Fibroblast of mammary gland (primary cell): Measurements from ENCODE around the gene TMEM131.
"Not testable (repeated sequence)": the region's sequence is repeated elsewhere in the genome, so short reads cannot be mapped to it uniquely, and the experiment has no call there.

ENCODE experiments used
- DNase-seq: peaks from one replicate; pipeline ENCODE4 v3.0.0-alpha.2; 2010; ENCODE audit warnings: low read depth
- H3K4me3 ChIP-seq: 2 replicates; pipeline ENCODE4 v1.5.1; 2011; ENCODE audit warnings: low read depth, mild to moderate bottlenecking, low read length, moderate library complexity; ENCODE audit not compliant: control insufficient read depth
- CTCF ChIP-seq: conservative IDR thresholded peaks from 2 replicates; pipeline ENCODE4 v1.5.1; 2011; ENCODE audit warnings: low read depth, low read length, inconsistent platforms; ENCODE audit not compliant: control insufficient read depth, insufficient read depth

The TMEM131 gene

GRCh38 chr2:97918818-97919217 is 76.9 kb downstream of the TMEM131 start:
- DNase-seq = no peak
- H3K4me3 ChIP-seq = no peak overlapping the region
- no peak for TF ChIP-seq CTCF

DNA sequence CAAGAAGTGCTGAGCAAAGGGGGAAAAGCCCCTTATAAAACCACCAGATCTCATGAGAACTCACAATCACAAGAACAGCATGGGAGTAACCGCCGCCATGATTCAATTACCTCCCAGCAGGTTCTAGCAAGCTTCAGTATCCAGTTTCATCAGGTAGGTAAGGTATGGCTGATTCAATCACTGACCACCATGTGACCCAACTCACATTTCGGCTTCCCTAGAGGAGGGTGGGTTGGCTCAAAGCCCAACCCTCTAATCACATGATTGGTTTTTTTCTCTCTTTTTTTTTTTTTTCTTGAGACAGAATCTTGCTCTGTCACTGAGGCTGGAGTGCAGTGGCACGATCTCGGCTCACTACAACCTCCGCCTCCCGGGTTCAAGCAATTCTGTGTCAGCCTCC is 78.1 kb downstream of the TMEM131 start:
- DNase-seq, H3K4me3 ChIP-seq: not testable (repeated sequence)

DNA sequence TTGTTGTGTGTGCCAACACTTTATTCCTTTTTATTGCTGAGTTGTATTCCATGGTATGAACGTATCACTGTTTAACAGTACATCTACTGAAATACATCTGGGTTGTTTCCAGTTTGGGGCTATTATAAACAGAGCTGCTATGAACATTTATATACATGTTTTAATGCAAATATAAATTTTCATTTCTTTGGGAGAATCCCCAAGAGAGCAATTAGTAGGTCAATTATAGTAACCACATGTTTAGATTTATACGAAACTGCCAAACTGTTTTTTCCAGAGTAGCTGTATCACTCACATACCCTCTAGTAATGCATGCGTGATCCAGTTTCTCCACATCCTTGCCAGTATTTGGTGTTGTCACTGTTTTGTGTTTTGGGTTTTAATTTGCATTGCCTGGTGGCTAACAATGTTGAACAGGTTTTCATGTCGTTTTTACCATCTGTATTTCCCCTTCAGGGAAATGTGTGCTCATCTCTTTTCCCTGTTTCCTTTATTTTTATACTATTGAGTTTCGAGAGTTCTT is 81.0 kb downstream of the TMEM131 start:
- TF ChIP-seq CTCF = no peak

DNA sequence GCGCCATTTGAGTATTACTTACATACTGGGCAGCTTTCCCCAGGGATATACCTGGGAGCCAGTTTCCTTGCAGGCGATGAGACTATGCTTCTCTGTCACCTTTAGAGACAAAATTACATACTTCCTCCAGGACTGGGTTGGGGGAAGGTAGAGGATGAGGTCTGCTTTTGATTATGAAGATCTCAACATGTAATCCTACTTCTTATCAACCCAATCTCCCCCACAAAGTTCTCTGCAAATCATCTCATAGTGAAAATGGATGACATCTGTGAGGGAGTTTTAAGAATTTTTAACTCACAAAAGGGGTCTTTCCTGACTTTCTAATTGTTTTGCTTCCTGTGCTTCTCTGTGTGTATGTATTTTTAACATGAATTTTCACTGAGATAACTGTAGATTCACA is 81.9 kb downstream of the TMEM131 start:
- no peak for DNase-seq
- TF ChIP-seq CTCF = no peak
- H3K4me3 ChIP-seq = no peak overlapping the region

More for the DNA sequence above, 81.0 kb downstream of the TMEM131 start:
- DNase-seq = peak; percentile 21
- no peak overlapping the region for H3K4me3 ChIP-seq

- H3K4me3 ChIP-seq = no peak overlapping the region
- TF ChIP-seq CTCF = no peak
- DNase-seq = no peak
These were observed 83.7 kb downstream of the TMEM131 start for GRCh38 chr2:97911922-97912575.

DNA sequence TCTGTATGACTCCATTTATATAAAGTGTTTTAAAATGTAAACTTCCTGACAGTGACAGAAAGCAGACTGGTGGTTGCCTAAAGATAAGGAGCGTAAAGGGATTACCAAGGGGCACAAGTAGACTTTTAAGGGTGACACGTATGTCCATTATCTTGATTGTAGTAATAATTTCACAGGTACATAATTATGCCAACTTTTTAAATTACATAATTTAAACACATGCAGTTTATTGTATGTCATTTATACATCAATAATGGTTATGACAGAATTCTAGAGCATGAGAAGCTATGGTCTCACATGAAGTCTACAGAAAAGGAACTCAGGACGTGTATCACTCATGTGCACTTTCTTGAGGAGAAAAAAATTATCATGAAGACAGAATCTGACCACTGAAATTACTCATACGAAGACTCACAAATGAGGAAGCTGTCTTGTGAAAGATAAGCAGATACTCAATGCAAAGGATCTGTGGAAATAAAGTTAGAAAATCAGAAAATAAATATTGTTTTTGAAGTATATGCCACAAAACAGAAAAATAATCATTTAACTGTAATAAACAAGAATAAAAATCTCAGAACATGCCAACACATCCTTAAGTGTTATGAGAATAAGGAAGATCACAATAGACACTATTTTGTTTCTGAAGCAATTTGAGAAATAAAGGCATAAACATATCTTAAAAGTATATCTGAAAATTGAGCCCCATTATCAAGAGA is 84.4 kb downstream of the TMEM131 start:
- H3K4me3 ChIP-seq = no peak overlapping the region
- peak; percentile 60 for DNase-seq
- TF ChIP-seq CTCF = no peak
